Neuronal stem cell (in vitro differentiated cells): ENCODE results near the gene SYT3.

ENCODE experiments used
- DNase-seq: peaks from one replicate; pipeline ENCODE4 v3.0.0-alpha.2; 2013; ENCODE audit warnings: low spot score
- H2AFZ ChIP-seq: one replicate; pipeline ENCODE4 v1.6.1; 2013; ENCODE audit warnings: mild to moderate bottlenecking, low read length, inconsistent platforms
- H2AK5ac ChIP-seq: 2 replicates; pipeline ENCODE4 v1.6.1; 2013; ENCODE audit warnings: low read depth, mild to moderate bottlenecking, inconsistent platforms, low read length, moderate library complexity, mixed read lengths
- H2BK120ac ChIP-seq: 2 replicates; pipeline ENCODE4 v1.6.1; 2013; ENCODE audit warnings: low read depth, mild to moderate bottlenecking, inconsistent platforms, low read length, moderate library complexity, mixed read lengths
- H2BK12ac ChIP-seq: one replicate; pipeline ENCODE4 v1.6.1; 2013; ENCODE audit warnings: low read length, inconsistent platforms
- H2BK15ac ChIP-seq: 2 replicates; pipeline ENCODE4 v1.6.1; 2013; ENCODE audit warnings: mild to moderate bottlenecking, low read length, inconsistent platforms, mixed read lengths
- H2BK5ac ChIP-seq: one replicate; pipeline ENCODE4 v1.6.1; 2013; ENCODE audit warnings: inconsistent platforms, mild to moderate bottlenecking, low read length, moderate library complexity
- H3K14ac ChIP-seq: one replicate; pipeline ENCODE4 v1.6.1; 2013; ENCODE audit warnings: low read length, inconsistent platforms
- H3K18ac ChIP-seq: 2 replicates; pipeline ENCODE4 v1.6.1; 2013; ENCODE audit warnings: low read length, inconsistent platforms
- H3K23ac ChIP-seq: 2 replicates; pipeline ENCODE4 v1.6.1; 2013; ENCODE audit warnings: low read depth, mild to moderate bottlenecking, mixed read lengths, low read length, inconsistent platforms; ENCODE audit not compliant: poor library complexity
- H3K27ac ChIP-seq: replicated peaks from 3 replicates; pipeline ENCODE4 v1.5.1; 2013; ENCODE audit warnings: low read length, inconsistent platforms
- H3K27me3 ChIP-seq, 3 experiments: 2 replicates each; pipeline ENCODE4 v1.6.1; 2013; ENCODE audit warnings: low read length in 3 of 3, mild to moderate bottlenecking in 2 of 3, inconsistent platforms in 1 of 3, low read depth in 1 of 3, mixed read lengths in 1 of 3, moderate library complexity in 1 of 3; ENCODE audit not compliant: control insufficient read depth in 3 of 3, insufficient read depth in 3 of 3
- H3K36me3 ChIP-seq, 2 donors: replicated peaks in 1 of 2; 2 replicates each; pipeline ENCODE4 v1.6.1; 2013; ENCODE audit warnings: low read length in 2 of 2; ENCODE audit not compliant: control insufficient read depth in 2 of 2, insufficient read depth in 2 of 2
- H3K4ac ChIP-seq: 2 replicates; pipeline ENCODE4 v1.6.1; 2013; ENCODE audit warnings: inconsistent platforms, mild to moderate bottlenecking, low read length, moderate library complexity
- H3K4me1 ChIP-seq, 2 donors: 1 replicate in 1 of 2; 2 replicates in 1 of 2; pipeline ENCODE4 v1.6.1; 2013; ENCODE audit warnings: low read length in 2 of 2, low read depth in 1 of 2; ENCODE audit not compliant: control insufficient read depth in 2 of 2, insufficient read depth in 1 of 2
- H3K4me2 ChIP-seq: one replicate; pipeline ENCODE4 v1.6.1; 2013; ENCODE audit warnings: mild to moderate bottlenecking, low read length, inconsistent platforms; ENCODE audit not compliant: insufficient read depth, poor library complexity, severe bottlenecking
- H3K4me3 ChIP-seq, 2 donors: 2 replicates each; pipeline ENCODE4 v1.5.1; 2013; ENCODE audit warnings: low read length in 2 of 2, mild to moderate bottlenecking in 2 of 2, inconsistent platforms in 1 of 2, moderate library complexity in 1 of 2
- H3K79me1 ChIP-seq: one replicate; pipeline ENCODE4 v1.6.1; 2013; ENCODE audit warnings: low read depth, mild to moderate bottlenecking, inconsistent platforms, low read length, moderate library complexity
- H3K9ac ChIP-seq: one replicate; pipeline ENCODE4 v1.6.1; 2013; ENCODE audit warnings: mild to moderate bottlenecking, low read depth, low read length, inconsistent platforms; ENCODE audit not compliant: poor library complexity
- H3K9me3 ChIP-seq, 2 donors: replicated peaks in 1 of 2; 2 replicates each; pipeline versions ENCODE3 to v1.6.1; 2013; ENCODE audit warnings: low read length in 2 of 2, mild to moderate bottlenecking in 2 of 2, inconsistent platforms in 1 of 2, low read depth in 1 of 2, mixed read lengths in 1 of 2, moderate library complexity in 1 of 2; ENCODE audit not compliant: control insufficient read depth in 2 of 2, insufficient read depth in 1 of 2
- H4K8ac ChIP-seq: one replicate; pipeline ENCODE4 v1.6.1; 2013; ENCODE audit warnings: low read depth, mild to moderate bottlenecking, inconsistent platforms, low read length, moderate library complexity
- H4K91ac ChIP-seq: one replicate; pipeline ENCODE4 v1.6.1; 2013; ENCODE audit warnings: low read length, low read depth, mild to moderate bottlenecking, inconsistent platforms; ENCODE audit not compliant: poor library complexity
- WGBS, 2 donors: extraction: QIAGEN DNeasy Blood & Tissue Kit; methylation state at CpG; one replicate each; pipeline ENCODE4 v1.1.7; 2013; ENCODE audit warnings: missing lambda C conversion rate in 2 of 2, mixed read lengths in 1 of 2; ENCODE audit not compliant: insufficient read length in 2 of 2, insufficient replicate concordance in 1 of 2; ENCODE audit errors: extremely low coverage in 2 of 2; 5-methylcytosine and 5-hydroxymethylcytosine counted together

The SYT3 gene

DNA sequence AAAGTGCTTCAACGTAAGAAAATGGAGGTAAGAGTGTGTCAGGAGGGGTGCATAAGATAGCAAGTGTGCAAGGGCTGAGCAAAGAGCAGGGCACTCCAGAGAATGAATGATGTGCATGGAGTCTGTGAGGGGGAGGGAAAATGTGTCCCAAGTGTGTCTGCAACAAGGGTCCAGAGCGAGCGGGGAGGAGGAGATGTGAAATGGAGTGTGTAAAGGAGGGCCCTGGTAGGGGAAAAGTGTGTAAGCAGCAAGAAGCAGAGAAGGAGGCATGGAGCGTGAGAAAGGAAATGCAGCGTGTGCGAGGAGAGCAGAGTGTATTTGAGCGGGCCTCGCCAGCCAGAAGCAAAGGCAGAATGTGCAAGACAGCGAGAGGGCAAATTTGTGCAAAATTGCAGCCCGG lies 21.3 kb upstream of the SYT3 start:
- no peak overlapping the region for H2BK5ac ChIP-seq
- peaks cover 21 to 24% of the 10 kb centered on the region in 2 donors for H3K4me1 ChIP-seq
- no peak overlapping the region for H3K27ac ChIP-seq
- WGBS, 2 donors, result no CpG with 5 or more reads among the region's 10 CpGs
- no peak for DNase-seq
- peak overlapping the region; percentile 4 for H2AK5ac ChIP-seq
- H3K36me3 ChIP-seq, result no peaks in the 10 kb centered on the region
- no peak overlapping the region for H3K9ac ChIP-seq
- no peaks in the 10 kb centered on the region for H3K79me1 ChIP-seq
- no peak overlapping the region for H4K8ac ChIP-seq
- no peak overlapping the region for H2AFZ ChIP-seq
- H2BK12ac ChIP-seq, result no peak overlapping the region
- H3K4me3 ChIP-seq, result no peak overlapping the region
- peaks cover 0 to 2% (median 0%) of the 10 kb centered on the region in 3 experiments for H3K27me3 ChIP-seq
- no peak overlapping the region for H4K91ac ChIP-seq
- peak overlapping the region; percentile 41 for H3K18ac ChIP-seq
- no peak overlapping the region for H3K23ac ChIP-seq
- no peak overlapping the region for H3K4ac ChIP-seq
- H3K14ac ChIP-seq, result no peak overlapping the region
- no peak overlapping the region for H3K4me2 ChIP-seq
- no peak overlapping the region for H2BK15ac ChIP-seq
- peaks cover 0 to 2% of the 10 kb centered on the region in 2 donors for H3K9me3 ChIP-seq
- no peak overlapping the region for H2BK120ac ChIP-seq

DNA sequence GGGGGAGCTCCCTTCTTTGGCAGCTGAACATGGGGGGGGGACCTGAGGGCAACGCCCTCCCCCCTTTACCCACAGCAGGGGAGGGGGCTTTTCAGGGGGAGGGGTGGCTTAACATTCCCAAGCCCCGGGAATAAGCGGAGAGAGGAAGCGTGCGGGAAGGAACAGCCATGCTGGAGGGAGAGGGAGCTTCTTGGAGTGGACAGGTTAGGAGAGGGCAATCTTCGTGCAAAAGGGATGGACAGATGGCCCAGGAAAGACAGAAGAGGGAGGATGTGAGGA lies 20.3 kb upstream of the SYT3 start:
- Histone ChIP-seq H3K27ac (peak overlapping the region; percentile 6), H3K14ac (no peak overlapping the region), H3K23ac (no peak overlapping the region), H3K9ac (no peak overlapping the region), H3K27me3 (no peaks in the 10 kb centered on the region), H2BK120ac (no peak overlapping the region), H2BK12ac (no peak overlapping the region), H3K4me3 (peak overlapping the region in 1 of 2 donors; percentile 56), H3K4me2 (peak overlapping the region; percentile 51), H3K4ac (no peak overlapping the region), H4K8ac (no peak overlapping the region), H2BK15ac (no peak overlapping the region), H2AK5ac (no peak overlapping the region), H3K4me1 (peaks cover 19 to 24% of the 10 kb centered on the region in 2 donors), H4K91ac (no peak overlapping the region), H3K36me3 (no peaks in the 10 kb centered on the region), H2AFZ (no peak overlapping the region), H3K18ac (peak overlapping the region; percentile 20), H3K79me1 (no peaks in the 10 kb centered on the region), H3K9me3 (peaks cover 0 to 2% of the 10 kb centered on the region in 2 donors), H2BK5ac (no peak overlapping the region)
- no peak for DNase-seq
- WGBS, 2 donors, result no CpG with 5 or more reads among the region's 6 CpGs

DNA sequence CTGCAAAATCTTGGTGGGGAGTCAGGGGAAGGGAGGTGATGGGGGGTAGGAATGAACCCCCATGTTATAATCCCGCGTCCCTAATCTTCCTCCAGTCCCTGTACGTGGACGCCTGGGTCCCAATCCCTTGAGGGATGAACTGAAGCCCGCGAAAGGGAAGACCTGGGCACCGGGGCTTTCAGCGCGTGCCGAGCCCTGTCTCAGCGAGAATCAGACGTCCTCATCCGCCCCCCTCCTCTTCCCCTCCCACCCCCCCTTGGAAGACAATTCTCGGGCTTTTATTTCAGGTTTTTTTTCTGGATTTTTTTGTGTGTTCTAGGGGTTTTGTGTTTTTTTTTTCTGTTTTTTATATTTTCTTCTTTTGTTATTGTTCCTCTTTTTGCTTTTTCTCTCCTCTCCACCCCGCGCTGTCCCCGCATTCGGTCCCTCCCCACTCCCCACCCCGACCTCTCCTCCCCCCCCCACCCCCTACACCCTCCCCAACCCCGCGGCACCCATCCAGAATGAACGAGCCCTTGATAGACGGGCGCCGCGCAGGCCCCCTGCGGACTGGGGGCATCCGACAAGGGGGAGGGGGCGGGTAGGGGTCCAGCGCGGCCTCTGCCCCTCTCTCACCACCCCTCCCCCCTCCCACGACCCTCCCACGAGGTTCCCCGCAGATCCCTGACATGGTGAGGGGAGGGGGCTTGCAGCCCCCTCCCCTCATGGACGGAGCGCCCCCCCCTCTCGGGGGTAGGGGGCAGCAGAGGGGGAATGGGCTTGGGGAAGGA lies 19.8 kb upstream of the SYT3 start:
- H3K27ac ChIP-seq, result peak overlapping the region; percentile 90
- H3K23ac ChIP-seq, result no peak overlapping the region
- H2BK120ac ChIP-seq, result no peak overlapping the region
- H3K27me3 ChIP-seq, result no peaks in the 10 kb centered on the region
- H4K91ac ChIP-seq, result no peak overlapping the region
- WGBS, 2 donors, result no CpG with 5 or more reads among the region's 37 CpGs
- no peak overlapping the region for H4K8ac ChIP-seq
- no peak overlapping the region for H3K14ac ChIP-seq
- H3K4ac ChIP-seq, result no peak overlapping the region
- DNase-seq, result no peak
- H3K4me3 ChIP-seq, result peak overlapping the region; percentile 56 to 82
- H2AK5ac ChIP-seq, result no peak overlapping the region
- H2BK12ac ChIP-seq, result no peak overlapping the region
- peaks cover 0 to 4% of the 10 kb centered on the region in 2 donors for H3K9me3 ChIP-seq
- peak overlapping the region; percentile 22 for H3K18ac ChIP-seq
- H3K79me1 ChIP-seq, result no peaks in the 10 kb centered on the region
- H3K9ac ChIP-seq, result no peak overlapping the region
- H3K36me3 ChIP-seq, result no peaks in the 10 kb centered on the region
- H3K4me1 ChIP-seq, result peaks cover 19 to 24% of the 10 kb centered on the region in 2 donors
- H2BK5ac ChIP-seq, result no peak overlapping the region
- peak overlapping the region; percentile 51 for H3K4me2 ChIP-seq
- no peak overlapping the region for H2BK15ac ChIP-seq
- peak overlapping the region; percentile 43 for H2AFZ ChIP-seq

DNA sequence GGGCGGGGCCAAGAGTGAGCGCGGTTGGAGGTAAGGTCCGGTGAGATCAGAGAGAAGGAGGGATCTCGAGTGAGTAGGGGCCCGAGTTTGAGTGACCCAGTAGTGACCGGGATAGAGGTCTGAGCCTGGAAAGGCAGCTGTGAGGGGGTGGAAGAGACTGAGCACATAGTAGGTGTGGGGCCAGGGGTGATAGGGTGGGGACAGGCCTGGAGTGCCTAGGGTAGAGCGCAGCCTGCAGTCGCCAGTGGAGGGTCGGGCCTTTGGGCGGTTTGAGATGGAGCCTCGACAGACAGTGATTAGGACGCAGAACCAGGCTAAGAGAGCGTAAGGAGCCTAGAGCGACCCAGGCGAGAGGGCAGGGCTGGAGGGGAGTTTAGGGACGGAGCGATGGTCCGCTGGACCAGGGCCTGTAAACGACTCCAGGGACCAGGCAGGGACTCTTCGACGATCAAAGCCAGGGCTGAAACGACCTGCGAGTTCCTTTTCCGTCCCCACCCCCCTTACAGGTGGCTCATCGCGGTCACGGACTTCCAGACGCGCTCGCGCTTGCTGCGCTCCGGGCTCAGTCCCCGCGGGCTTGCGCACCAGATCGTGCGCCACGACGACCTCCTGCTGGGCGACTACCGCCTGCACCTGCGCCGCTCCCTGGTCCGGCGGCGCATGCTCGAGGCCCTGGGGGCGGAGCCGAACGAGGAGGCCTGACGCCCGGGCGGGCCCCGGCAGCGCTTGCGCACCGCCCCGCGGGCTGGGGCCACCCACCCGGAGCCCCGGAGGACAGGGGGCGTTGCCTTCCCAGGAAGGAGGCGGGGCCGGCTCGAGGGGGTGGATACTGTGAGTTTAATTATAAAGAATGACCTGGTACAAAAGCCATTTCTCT lies 19.0 kb upstream of the SYT3 start:
- no peaks in the 10 kb centered on the region for H3K36me3 ChIP-seq
- H2BK12ac ChIP-seq, result peak overlapping the region; percentile 82
- peak overlapping the region; percentile 61 for H2AFZ ChIP-seq
- peak overlapping the region; percentile 99 for H3K4me2 ChIP-seq
- DNase-seq, result peak; percentile 93
- H2BK120ac ChIP-seq, result peak overlapping the region; percentile 98
- peaks cover 0 to 4% of the 10 kb centered on the region in 2 donors for H3K9me3 ChIP-seq
- peak overlapping the region; percentile 56 to 94 for H3K4me3 ChIP-seq
- no CpG with 5 or more reads among the region's 67 CpGs for WGBS, 2 donors
- H3K27ac ChIP-seq, result peak overlapping the region; percentile 97
- no peaks in the 10 kb centered on the region for H3K79me1 ChIP-seq
- no peak overlapping the region for H4K91ac ChIP-seq
- H3K23ac ChIP-seq, result peak overlapping the region; percentile 94
- H3K27me3 ChIP-seq, result no peaks in the 10 kb centered on the region
- peak overlapping the region; percentile 98 for H3K9ac ChIP-seq
- H3K18ac ChIP-seq, result peak overlapping the region; percentile 99
- peak overlapping the region; percentile 100 for H2AK5ac ChIP-seq
- H3K4ac ChIP-seq, result peak overlapping the region; percentile 99
- peak overlapping the region; percentile 100 for H2BK5ac ChIP-seq
- peaks cover 21 to 27% of the 10 kb centered on the region in 2 donors for H3K4me1 ChIP-seq
- peak overlapping the region; percentile 94 for H3K14ac ChIP-seq
- no peak overlapping the region for H4K8ac ChIP-seq
- peak overlapping the region; percentile 96 for H2BK15ac ChIP-seq
